IMR-90 (cell line): Measurements from ENCODE around the gene PPP1R13B.
"Not testable (repeated sequence)": the region's sequence is repeated elsewhere in the genome, so short reads cannot be mapped to it uniquely, and the experiment has no call there.

Experiments used
- FOS ChIP-seq: fragments of 150-350 bp; IDR thresholded peaks from 2 replicates; pipeline ENCODE4 v1.6.1; 2016; ENCODE audit warnings: low read depth, low read length
- MAFK ChIP-seq: IDR thresholded peaks from 2 replicates; pipeline ENCODE4 v1.6.1; 2012; ENCODE audit warnings: low read depth, low read length, improper control_type of control experiment
- MAZ ChIP-seq: IDR thresholded peaks from 2 replicates; pipeline ENCODE4 v1.6.1; 2012; ENCODE audit warnings: low read depth, mild to moderate bottlenecking, low read length, improper control_type of control experiment, moderate library complexity, borderline replicate concordance
- MXI1 ChIP-seq: IDR thresholded peaks from 2 replicates; pipeline ENCODE4 v1.6.1; 2012; ENCODE audit warnings: low read depth, mild to moderate bottlenecking, low read length, moderate library complexity, borderline replicate concordance
- NFE2L2 ChIP-seq: fragments of 150-350 bp; IDR thresholded peaks from 2 replicates; pipeline ENCODE4 v1.6.1; 2016; ENCODE audit warnings: low read depth, mild to moderate bottlenecking, low read length
- POLR2A ChIP-seq: IDR thresholded peaks from 2 replicates; pipeline ENCODE4 v1.6.1; 2012; ENCODE audit warnings: mild to moderate bottlenecking, low read depth, low read length
- RAD21 ChIP-seq: IDR thresholded peaks from 2 replicates; pipeline ENCODE4 v1.6.1; 2012; ENCODE audit warnings: low read length, improper control_type of control experiment
- RCOR1 ChIP-seq: IDR thresholded peaks from 2 replicates; pipeline ENCODE4 v1.6.1; 2012; ENCODE audit warnings: mild to moderate bottlenecking, low read length, improper control_type of control experiment; ENCODE audit not compliant: insufficient replicate concordance
- RFX5 ChIP-seq: IDR thresholded peaks from 2 replicates; pipeline ENCODE4 v1.8.0; 2012; ENCODE audit warnings: low read depth, mild to moderate bottlenecking, low read length, moderate library complexity
- SMC3 ChIP-seq: fragments of 150-350 bp; IDR thresholded peaks from 2 replicates; pipeline ENCODE4 v1.6.1; 2016; ENCODE audit warnings: low read depth, mild to moderate bottlenecking, antibody characterized with exemption, low read length, moderate library complexity
- TF ChIP-seq, protein P1 (sequence below): conservative IDR thresholded peaks from 2 replicates; pipeline ENCODE4 v1.5.1; 2012; ENCODE audit warnings: mild to moderate bottlenecking, low read depth, low read length, improper control_type of control experiment
- TF ChIP-seq, protein P2 (sequence below): fragments of 150-350 bp; IDR thresholded peaks from 2 replicates; pipeline ENCODE4 v1.6.1; 2016; ENCODE audit warnings: low read depth, mild to moderate bottlenecking, low read length, moderate library complexity, borderline replicate concordance
- TF ChIP-seq, protein P3 (sequence below): fragments of 150-350 bp; IDR thresholded peaks from 2 replicates; pipeline ENCODE4 v1.6.1; 2017; ENCODE audit warnings: mild to moderate bottlenecking, antibody characterized with exemption, low read length, low read depth

DNA sequence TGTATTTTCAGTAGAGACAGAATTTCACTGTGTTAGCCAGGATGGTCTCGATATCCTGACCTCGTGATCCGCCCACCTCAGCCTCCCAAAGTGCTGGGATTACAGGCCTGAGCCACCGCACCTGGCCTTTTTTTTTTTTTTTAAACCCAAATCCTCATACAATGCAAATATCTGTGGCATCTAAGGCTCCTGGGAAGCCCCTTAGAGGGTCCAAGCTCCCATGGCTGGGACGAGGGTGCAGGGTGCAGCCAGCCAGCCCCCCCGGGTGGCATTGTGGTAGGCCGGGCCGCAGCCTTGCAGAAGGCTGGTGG is 41.6 kb upstream of the PPP1R13B start:
- TF ChIP-seq, protein P1, sequence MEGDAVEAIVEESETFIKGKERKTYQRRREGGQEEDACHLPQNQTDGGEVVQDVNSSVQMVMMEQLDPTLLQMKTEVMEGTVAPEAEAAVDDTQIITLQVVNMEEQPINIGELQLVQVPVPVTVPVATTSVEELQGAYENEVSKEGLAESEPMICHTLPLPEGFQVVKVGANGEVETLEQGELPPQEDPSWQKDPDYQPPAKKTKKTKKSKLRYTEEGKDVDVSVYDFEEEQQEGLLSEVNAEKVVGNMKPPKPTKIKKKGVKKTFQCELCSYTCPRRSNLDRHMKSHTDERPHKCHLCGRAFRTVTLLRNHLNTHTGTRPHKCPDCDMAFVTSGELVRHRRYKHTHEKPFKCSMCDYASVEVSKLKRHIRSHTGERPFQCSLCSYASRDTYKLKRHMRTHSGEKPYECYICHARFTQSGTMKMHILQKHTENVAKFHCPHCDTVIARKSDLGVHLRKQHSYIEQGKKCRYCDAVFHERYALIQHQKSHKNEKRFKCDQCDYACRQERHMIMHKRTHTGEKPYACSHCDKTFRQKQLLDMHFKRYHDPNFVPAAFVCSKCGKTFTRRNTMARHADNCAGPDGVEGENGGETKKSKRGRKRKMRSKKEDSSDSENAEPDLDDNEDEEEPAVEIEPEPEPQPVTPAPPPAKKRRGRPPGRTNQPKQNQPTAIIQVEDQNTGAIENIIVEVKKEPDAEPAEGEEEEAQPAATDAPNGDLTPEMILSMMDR: not testable (repeated sequence)
- TF ChIP-seq MXI1, NFE2L2, POLR2A, RFX5, MAZ, RAD21, RCOR1, MAFK, FOS, SMC3: not testable (repeated sequence)
- TF ChIP-seq, protein P2, sequence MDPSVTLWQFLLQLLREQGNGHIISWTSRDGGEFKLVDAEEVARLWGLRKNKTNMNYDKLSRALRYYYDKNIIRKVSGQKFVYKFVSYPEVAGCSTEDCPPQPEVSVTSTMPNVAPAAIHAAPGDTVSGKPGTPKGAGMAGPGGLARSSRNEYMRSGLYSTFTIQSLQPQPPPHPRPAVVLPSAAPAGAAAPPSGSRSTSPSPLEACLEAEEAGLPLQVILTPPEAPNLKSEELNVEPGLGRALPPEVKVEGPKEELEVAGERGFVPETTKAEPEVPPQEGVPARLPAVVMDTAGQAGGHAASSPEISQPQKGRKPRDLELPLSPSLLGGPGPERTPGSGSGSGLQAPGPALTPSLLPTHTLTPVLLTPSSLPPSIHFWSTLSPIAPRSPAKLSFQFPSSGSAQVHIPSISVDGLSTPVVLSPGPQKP: not testable (repeated sequence)
- TF ChIP-seq, protein P3, sequence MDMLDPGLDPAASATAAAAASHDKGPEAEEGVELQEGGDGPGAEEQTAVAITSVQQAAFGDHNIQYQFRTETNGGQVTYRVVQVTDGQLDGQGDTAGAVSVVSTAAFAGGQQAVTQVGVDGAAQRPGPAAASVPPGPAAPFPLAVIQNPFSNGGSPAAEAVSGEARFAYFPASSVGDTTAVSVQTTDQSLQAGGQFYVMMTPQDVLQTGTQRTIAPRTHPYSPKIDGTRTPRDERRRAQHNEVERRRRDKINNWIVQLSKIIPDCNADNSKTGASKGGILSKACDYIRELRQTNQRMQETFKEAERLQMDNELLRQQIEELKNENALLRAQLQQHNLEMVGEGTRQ: not testable (repeated sequence)
